Measurements from ENCODE around the gene MCOLN3.

GRCh38 chr1:84968865-84969264 is 79.4 kb downstream of the MCOLN3 start:
- TF ChIP-seq MAZ (IDR thresholded peaks at IDR 0.05; ENCODE audit: borderline replicate concordance, low read depth, low read length) = no peak
- no peak for TF ChIP-seq CTCF (conservative IDR thresholded peaks at IDR 0.05; ENCODE audit: low read depth, low read length)
- no peak for TF ChIP-seq POLR2A (IDR thresholded peaks at IDR 0.05; ENCODE audit: low read depth, low read length)
- no peak for TF ChIP-seq NFE2L2 (IDR thresholded peaks at IDR 0.05; ENCODE audit: low read depth, low read length)
- TF ChIP-seq ELK1 (IDR thresholded peaks at IDR 0.05; ENCODE audit: borderline replicate concordance, low read depth, low read length) = no peak
- TF ChIP-seq MAFK (IDR thresholded peaks at IDR 0.05; ENCODE audit: low read depth, low read length) = no peak
- no peak for TF ChIP-seq RAD21 (IDR thresholded peaks at IDR 0.05; ENCODE audit: low read length)
- TF ChIP-seq USF2 (IDR thresholded peaks at IDR 0.05; ENCODE audit: low read depth, low read length) = no peak
- TF ChIP-seq CHD1 (IDR thresholded peaks at IDR 0.05; ENCODE audit: low read depth, low read length) = no peak
- TF ChIP-seq FOS (IDR thresholded peaks at IDR 0.05; ENCODE audit: low read depth, low read length) = no peak
- TF ChIP-seq MXI1 (IDR thresholded peaks at IDR 0.05; ENCODE audit: borderline replicate concordance, low read depth, low read length) = no peak
- no peak for TF ChIP-seq RFX5 (IDR thresholded peaks at IDR 0.05; ENCODE audit: low read depth, low read length)
- TF ChIP-seq CEBPB (IDR thresholded peaks at IDR 0.05; ENCODE audit: low read depth, low read length) = no peak

All from IMR-90 (cell line).